T-helper 2 cell treated with Interferon-gamma antibody and Interleukin-4, amounts not matched to agents 5 μg/mL and 100 μg/mL, for 36 hours (primary cell): ENCODE results near the gene GPR18.

Experiments used
- DNase-seq: peaks from one replicate; pipeline ENCODE4 v3.0.0; 2021; ENCODE audit warnings: low spot score
- H3K27ac Mint-ChIP-seq: one replicate; pipeline ENCODE4 v1.8.0; 2021; ENCODE audit warnings: mild to moderate bottlenecking, mixed read lengths
- H3K27me3 Mint-ChIP-seq: one replicate; pipeline ENCODE4 v1.8.0; 2021; ENCODE audit warnings: low read depth, mixed read lengths
- H3K36me3 Mint-ChIP-seq: one replicate; pipeline ENCODE4 v1.8.0; 2021; ENCODE audit warnings: low read depth, mixed read lengths
- H3K4me1 Mint-ChIP-seq: one replicate; pipeline ENCODE4 v1.8.0; 2021; ENCODE audit warnings: low read depth, mixed read lengths
- H3K4me3 Mint-ChIP-seq: one replicate; pipeline ENCODE4 v1.8.0; 2022; ENCODE audit warnings: mild to moderate bottlenecking, moderate library complexity, mixed read lengths
- H3K9me3 Mint-ChIP-seq: one replicate; pipeline ENCODE4 v1.8.0; 2021; ENCODE audit warnings: mixed read lengths

GPR18 gene

GRCh38 chr13:99298056-99298455, 39.9 kb upstream of the GPR18 start:
- Mint-ChIP-seq H3K4me1 (peaks cover 76% of the 10 kb centered on the region), H3K4me3 (peak overlapping the region; percentile 91), H3K36me3 (peaks cover 66% of the 10 kb centered on the region), H3K27me3 (no peaks in the 10 kb centered on the region), H3K27ac (peak overlapping the region; percentile 99), H3K9me3 (no peaks in the 10 kb centered on the region)
- DNase-seq: no peak

- H3K27ac Mint-ChIP-seq: peak overlapping the region; percentile 99
- H3K36me3 Mint-ChIP-seq: peaks cover 68% of the 10 kb centered on the region
- no peaks in the 10 kb centered on the region for H3K27me3 Mint-ChIP-seq
- peaks cover 73% of the 10 kb centered on the region for H3K4me1 Mint-ChIP-seq
- H3K4me3 Mint-ChIP-seq: peak overlapping the region; percentile 91
- no peaks in the 10 kb centered on the region for H3K9me3 Mint-ChIP-seq
- no peak for DNase-seq
Measured at GRCh38 chr13:99297331-99297730, 39.2 kb upstream of the GPR18 start.

GRCh38 chr13:99296398-99296797, 38.2 kb upstream of the GPR18 start:
- peaks cover 71% of the 10 kb centered on the region for H3K36me3 Mint-ChIP-seq
- no peak for DNase-seq
- peaks cover 68% of the 10 kb centered on the region for H3K4me1 Mint-ChIP-seq
- H3K4me3 Mint-ChIP-seq: peak overlapping the region; percentile 91
- H3K27me3 Mint-ChIP-seq: no peaks in the 10 kb centered on the region
- H3K27ac Mint-ChIP-seq: peak overlapping the region; percentile 99
- no peaks in the 10 kb centered on the region for H3K9me3 Mint-ChIP-seq

GRCh38 chr13:99295488-99296252, 37.5 kb upstream of the GPR18 start:
- Mint-ChIP-seq H3K27ac (peak overlapping the region; percentile 83), H3K4me3 (peak overlapping the region; percentile 78)

GRCh38 chr13:99294958-99295357, 36.8 kb upstream of the GPR18 start:
- no peaks in the 10 kb centered on the region for H3K27me3 Mint-ChIP-seq
- DNase-seq: no peak
- H3K4me1 Mint-ChIP-seq: peaks cover 70% of the 10 kb centered on the region
- peak overlapping the region; percentile 83 for H3K27ac Mint-ChIP-seq
- H3K9me3 Mint-ChIP-seq: no peaks in the 10 kb centered on the region
- peaks cover 71% of the 10 kb centered on the region for H3K36me3 Mint-ChIP-seq
- peak overlapping the region; percentile 78 for H3K4me3 Mint-ChIP-seq

More at GRCh38 chr13:99295488-99296252, 37.5 kb upstream of the GPR18 start:
- H3K36me3 Mint-ChIP-seq: peaks cover 75% of the 10 kb centered on the region
- no peak for DNase-seq
- peaks cover 72% of the 10 kb centered on the region for H3K4me1 Mint-ChIP-seq
- no peaks in the 10 kb centered on the region for H3K9me3 Mint-ChIP-seq
- no peaks in the 10 kb centered on the region for H3K27me3 Mint-ChIP-seq

GRCh38 chr13:99294198-99294597, 36.0 kb upstream of the GPR18 start:
- peaks cover 71% of the 10 kb centered on the region for H3K4me1 Mint-ChIP-seq
- peak overlapping the region; percentile 47 for H3K27ac Mint-ChIP-seq
- H3K27me3 Mint-ChIP-seq: no peaks in the 10 kb centered on the region
- DNase-seq: no peak
- H3K4me3 Mint-ChIP-seq: no peak overlapping the region
- H3K9me3 Mint-ChIP-seq: no peaks in the 10 kb centered on the region
- H3K36me3 Mint-ChIP-seq: peaks cover 71% of the 10 kb centered on the region

GRCh38 chr13:99293178-99293577, 35.0 kb upstream of the GPR18 start:
- no peak for DNase-seq
- Mint-ChIP-seq H3K27ac (peak overlapping the region; percentile 15), H3K4me3 (peak overlapping the region; percentile 2), H3K4me1 (peaks cover 73% of the 10 kb centered on the region), H3K36me3 (peaks cover 71% of the 10 kb centered on the region), H3K27me3 (no peaks in the 10 kb centered on the region), H3K9me3 (no peaks in the 10 kb centered on the region)

- no peaks in the 10 kb centered on the region for H3K27me3 Mint-ChIP-seq
- no peaks in the 10 kb centered on the region for H3K9me3 Mint-ChIP-seq
- peak; percentile 49 for DNase-seq
- H3K4me1 Mint-ChIP-seq: peaks cover 76% of the 10 kb centered on the region
- H3K4me3 Mint-ChIP-seq: peak overlapping the region; percentile 2
- peak overlapping the region; percentile 76 for H3K27ac Mint-ChIP-seq
- H3K36me3 Mint-ChIP-seq: peaks cover 65% of the 10 kb centered on the region
Measured at GRCh38 chr13:99290894-99291293, 32.7 kb upstream of the GPR18 start.

GRCh38 chr13:99289674-99290337, 31.6 kb upstream of the GPR18 start:
- no peaks in the 10 kb centered on the region for H3K27me3 Mint-ChIP-seq
- no peak overlapping the region for H3K4me3 Mint-ChIP-seq
- H3K27ac Mint-ChIP-seq: peak overlapping the region; percentile 76
- DNase-seq: no peak
- H3K36me3 Mint-ChIP-seq: peaks cover 59% of the 10 kb centered on the region
- peaks cover 75% of the 10 kb centered on the region for H3K4me1 Mint-ChIP-seq
- H3K9me3 Mint-ChIP-seq: no peaks in the 10 kb centered on the region

- Mint-ChIP-seq H3K27ac (peak overlapping the region; percentile 73), H3K36me3 (peaks cover 62% of the 10 kb centered on the region), H3K4me1 (peaks cover 79% of the 10 kb centered on the region), H3K4me3 (peak overlapping the region; percentile 41), H3K27me3 (no peaks in the 10 kb centered on the region), H3K9me3 (no peaks in the 10 kb centered on the region)
- no peak for DNase-seq
Measured at GRCh38 chr13:99289271-99289670, 31.1 kb upstream of the GPR18 start.

GRCh38 chr13:99288089-99288488, 29.9 kb upstream of the GPR18 start:
- no peaks in the 10 kb centered on the region for H3K27me3 Mint-ChIP-seq
- H3K36me3 Mint-ChIP-seq: peaks cover 50% of the 10 kb centered on the region

GRCh38 chr13:99287551-99287950, 29.4 kb upstream of the GPR18 start:
- Mint-ChIP-seq H3K9me3 (no peaks in the 10 kb centered on the region), H3K4me3 (peak overlapping the region; percentile 44), H3K4me1 (peaks cover 71% of the 10 kb centered on the region), H3K36me3 (peaks cover 45% of the 10 kb centered on the region), H3K27me3 (no peaks in the 10 kb centered on the region), H3K27ac (peak overlapping the region; percentile 83)
- DNase-seq: no peak

More at GRCh38 chr13:99288089-99288488, 29.9 kb upstream of the GPR18 start:
- Mint-ChIP-seq H3K27ac (peak overlapping the region; percentile 76), H3K9me3 (no peaks in the 10 kb centered on the region), H3K4me1 (peaks cover 71% of the 10 kb centered on the region), H3K4me3 (peak overlapping the region; percentile 74)
- DNase-seq: peak; percentile 72

- no peak for DNase-seq
- H3K4me1 Mint-ChIP-seq: peaks cover 78% of the 10 kb centered on the region
- H3K9me3 Mint-ChIP-seq: no peaks in the 10 kb centered on the region
- H3K4me3 Mint-ChIP-seq: no peak overlapping the region
- no peak overlapping the region for H3K27ac Mint-ChIP-seq
- H3K27me3 Mint-ChIP-seq: no peaks in the 10 kb centered on the region
- H3K36me3 Mint-ChIP-seq: peaks cover 38% of the 10 kb centered on the region
Measured at GRCh38 chr13:99285432-99286182, 27.4 kb upstream of the GPR18 start.
